Breast epithelium (tissue), 4 donors: ENCODE data around the gene SLC52A1. TPM values are rescaled to one million over a fixed set of nuclear protein-coding genes. Genes with fewer than 3 reads are reported as not detected.

Source experiments
- DNase-seq, 2 donors: peaks; one replicate each; pipeline ENCODE4 v3.0.0-alpha.2; 2019; ENCODE audit warnings: low spot score in 2 of 2
- H3K27ac ChIP-seq, 2 donors: fragments of 200-600 bp; sonication (generic) in 1 of 2; one replicate each; pipeline ENCODE4 v1.5.1; 2016 to 2019; ENCODE audit warnings: mild to moderate bottlenecking in 1 of 2
- H3K27me3 ChIP-seq, 2 donors: fragments of 200-600 bp; sonication (generic) in 1 of 2; one replicate each; pipeline versions ENCODE4 v1.5.1 to v1.6.0; 2017 to 2019; ENCODE audit warnings: control low read depth in 1 of 2, mild to moderate bottlenecking in 1 of 2
- H3K36me3 ChIP-seq: fragments of 200-600 bp; one replicate; pipeline ENCODE4 v1.5.1; 2019
- H3K4me1 ChIP-seq, 2 donors: fragments of 200-600 bp; sonication (generic); one replicate each; pipeline ENCODE4 v1.5.1; 2016 to 2019; ENCODE audit warnings: control low read depth in 1 of 2
- H3K4me3 ChIP-seq, 3 donors: fragments of 200-600 bp; sonication (generic); 1 replicate in 2 of 3; 2 replicates in 1 of 3; pipeline ENCODE4 v1.5.1; 2016 to 2019; ENCODE audit warnings: mild to moderate bottlenecking in 3 of 3, moderate library complexity in 2 of 3
- H3K9me3 ChIP-seq, 2 donors: fragments of 200-600 bp; sonication (generic) in 1 of 2; one replicate each; pipeline ENCODE4 v1.5.1; 2016 to 2019; ENCODE audit warnings: control low read depth in 1 of 2
- POLR2A ChIP-seq: fragments of 450-650 bp; IDR thresholded peaks from one replicate; pipeline ENCODE4 v1.6.1; 2016; ENCODE audit warnings: antibody characterized with exemption, mild to moderate bottlenecking, moderate library complexity
- POLR2AphosphoS5 ChIP-seq, 3 donors: sonication (generic); formaldehyde crosslinking; IDR thresholded peaks; one replicate each; pipeline ENCODE4 v1.6.1; 2017; ENCODE audit warnings: antibody characterized with exemption in 3 of 3
- intact Hi-C: fragments of 100-400 bp; cut with DNase I; formaldehyde crosslinking; loops from one replicate; pipeline ENCODE4 v1.15.1; 2023; ENCODE audit warnings: low total_unique reads
- total RNA-seq, 3 donors: library from RNA; depleted of rRNA; stranded (reverse); fragments of >200 nt; gene quantifications; one replicate each; pipeline ENCODE4 v1.1.0, GENCODE V29; 2016
- TF ChIP-seq, protein P1 (sequence below), 3 donors: fragments of 450-650 bp; IDR thresholded peaks; one replicate each; pipeline ENCODE4 v1.5.1; 2016 to 2017; ENCODE audit warnings: antibody characterized with exemption in 3 of 3, mild to moderate bottlenecking in 3 of 3, moderate library complexity in 3 of 3

Gene SLC52A1
- total RNA-seq, 3 donors from 2014 or later, result 0.29 to 0.98 (median 0.32) TPM

- DNase-seq, result no peak
- TF ChIP-seq, protein P1, sequence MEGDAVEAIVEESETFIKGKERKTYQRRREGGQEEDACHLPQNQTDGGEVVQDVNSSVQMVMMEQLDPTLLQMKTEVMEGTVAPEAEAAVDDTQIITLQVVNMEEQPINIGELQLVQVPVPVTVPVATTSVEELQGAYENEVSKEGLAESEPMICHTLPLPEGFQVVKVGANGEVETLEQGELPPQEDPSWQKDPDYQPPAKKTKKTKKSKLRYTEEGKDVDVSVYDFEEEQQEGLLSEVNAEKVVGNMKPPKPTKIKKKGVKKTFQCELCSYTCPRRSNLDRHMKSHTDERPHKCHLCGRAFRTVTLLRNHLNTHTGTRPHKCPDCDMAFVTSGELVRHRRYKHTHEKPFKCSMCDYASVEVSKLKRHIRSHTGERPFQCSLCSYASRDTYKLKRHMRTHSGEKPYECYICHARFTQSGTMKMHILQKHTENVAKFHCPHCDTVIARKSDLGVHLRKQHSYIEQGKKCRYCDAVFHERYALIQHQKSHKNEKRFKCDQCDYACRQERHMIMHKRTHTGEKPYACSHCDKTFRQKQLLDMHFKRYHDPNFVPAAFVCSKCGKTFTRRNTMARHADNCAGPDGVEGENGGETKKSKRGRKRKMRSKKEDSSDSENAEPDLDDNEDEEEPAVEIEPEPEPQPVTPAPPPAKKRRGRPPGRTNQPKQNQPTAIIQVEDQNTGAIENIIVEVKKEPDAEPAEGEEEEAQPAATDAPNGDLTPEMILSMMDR (IDR thresholded peaks at IDR 0.05), result no peak
- no peak for TF ChIP-seq POLR2A
- TF ChIP-seq POLR2AphosphoS5 (IDR thresholded peaks at IDR 0.05), result peak in 1 of 3 donors; percentile 2
- intact Hi-C loops, result loop anchor here (10.0 kb wide), 1 partner anchor 83 kb away; the partner anchor contains the start of gene CHRNE
- Histone ChIP-seq H3K9me3 (no peaks in the 10 kb centered on the region), H3K36me3 (no peaks in the 10 kb centered on the region), H3K27ac (peak overlapping the region; percentile 94 to 95), H3K4me1 (peaks cover 4% of the 10 kb centered on the region in 2 donors), H3K27me3 (no peaks in the 10 kb centered on the region), H3K4me3 (peak overlapping the region; percentile 73 to 99 (median 77))
These were observed 47.3 kb downstream of the SLC52A1 start for GRCh38 chr17:4987767-4988567.

GRCh38 chr17:4986951-4987766 lies 48.1 kb downstream of the SLC52A1 start, which contains the start of gene CAMTA2:
Gene CAMTA2 (minus strand): TSS chr17:4987675. CDS start chr17:4986222, 1,453 bp downstream.
- Histone ChIP-seq H3K4me3 (peak within 1 kb of the TSS; percentile 73 to 99 (median 77)), H3K36me3 (no peaks in the 10 kb centered on the region), H3K27me3 (no peaks in the 10 kb centered on the region), H3K4me1 (peaks cover 4% of the 10 kb centered on the region in 2 donors), H3K9me3 (no peaks in the 10 kb centered on the region), H3K27ac (peak within 1 kb of the TSS; percentile 94 to 95)
- TF ChIP-seq, protein P1 (IDR thresholded peaks at IDR 0.05), result peak in 2 of 3 donors; percentile 63 to 72
- TF ChIP-seq POLR2A (peak; percentile 73), POLR2AphosphoS5 (IDR thresholded peaks at IDR 0.05) (peak; percentile 70 to 81 (median 75))
- intact Hi-C loops, result loop anchor here (10.0 kb wide), 1 partner anchor 82 kb away; the partner anchor contains the start of gene CHRNE
- peak; percentile 80 to 85 for DNase-seq

DNA sequence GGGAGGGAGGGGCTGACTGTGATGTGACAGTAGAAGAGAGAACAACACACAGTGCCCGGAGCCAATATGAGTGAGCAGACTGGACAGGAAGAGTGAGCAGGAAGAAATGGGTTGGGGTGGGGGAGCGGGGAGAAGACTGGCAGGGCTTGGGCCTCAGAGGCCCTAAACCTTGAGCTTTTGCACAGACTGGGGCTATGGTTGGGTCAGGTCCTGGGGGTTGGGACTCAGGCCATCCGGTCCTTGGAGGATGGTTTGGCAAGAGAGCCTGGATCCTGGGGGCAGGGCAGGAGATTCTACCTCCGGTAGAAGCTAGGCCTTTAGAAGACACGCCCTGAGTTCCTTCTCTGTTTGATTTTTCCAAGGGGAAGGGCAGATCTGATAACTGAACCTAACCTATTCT lies 48.8 kb downstream of the SLC52A1 start:
- Histone ChIP-seq H3K4me1 (peaks cover 4% of the 10 kb centered on the region in 2 donors), H3K36me3 (no peaks in the 10 kb centered on the region), H3K4me3 (peak overlapping the region; percentile 73 to 99 (median 77)), H3K27ac (peak overlapping the region; percentile 94 to 95), H3K9me3 (no peaks in the 10 kb centered on the region), H3K27me3 (no peaks in the 10 kb centered on the region)
- TF ChIP-seq POLR2AphosphoS5 (IDR thresholded peaks at IDR 0.05), result no peak
- TF ChIP-seq, protein P1 (IDR thresholded peaks at IDR 0.05), result no peak
- no peak for TF ChIP-seq POLR2A
- no peak for DNase-seq
- intact Hi-C loops, result loop anchor here (10.0 kb wide), 1 partner anchor 82 kb away; the partner anchor contains the start of gene CHRNE

Other genes with a start within 250 kb of the SLC52A1 start
- gene VMO1, start 249.1 kb downstream of the SLC52A1 start, total RNA-seq, result 1 to 10 TPM in 2 of 3 donors, under 1 TPM in 1; 0.98 to 5.0 (median 2.6) TPM
- gene GLTPD2, start 246.5 kb downstream of the SLC52A1 start, total RNA-seq, result not detected
- 100 to 1,000 TPM; 133 to 183 (median 164) TPM for gene PSMB6, start 239.3 kb downstream of the SLC52A1 start, total RNA-seq
- 10 to 100 TPM; 17.1 to 40.6 (median 30.3) TPM for gene PLD2, start 228.3 kb downstream of the SLC52A1 start, total RNA-seq
- 10 to 100 TPM; 25.9 to 58.7 (median 42.0) TPM for gene MINK1, start 202.1 kb downstream of the SLC52A1 start, total RNA-seq
- gene C17orf107, start 135.9 kb downstream of the SLC52A1 start, total RNA-seq, result 10 to 100 TPM in 1 of 3 donors, 1 to 10 TPM in 1, not detected in 1; 3.9 to 10.5 TPM
- 1 to 10 TPM in 1 of 3 donors, under 1 TPM in 2; 0.16 to 2.0 (median 0.73) TPM for gene CHRNE, start 132.3 kb downstream of the SLC52A1 start, total RNA-seq
- not detected for gene GP1BA, start 103.1 kb downstream of the SLC52A1 start, total RNA-seq
- gene SLC25A11, start 95.4 kb downstream of the SLC52A1 start, total RNA-seq, result 10 to 100 TPM; 38.8 to 48.5 (median 42.6) TPM
- 10 to 100 TPM; 38.3 to 49.0 (median 38.7) TPM for gene RNF167, start 95.2 kb downstream of the SLC52A1 start, total RNA-seq
- gene PFN1, start 86.9 kb downstream of the SLC52A1 start, total RNA-seq, result 100 to 1,000 TPM; 290 to 487 (median 379) TPM
- gene ENO3, start 84.3 kb downstream of the SLC52A1 start, total RNA-seq, result 1 to 10 TPM; 1.6 to 4.6 (median 3.1) TPM
- gene SPAG7, start 67.6 kb downstream of the SLC52A1 start, total RNA-seq, result 10 to 100 TPM; 42.6 to 57.8 (median 55.2) TPM
- gene CAMTA2, start 47.8 kb downstream of the SLC52A1 start, total RNA-seq, result 10 to 100 TPM; 11.0 to 17.7 (median 13.5) TPM
- 1 to 10 TPM in 2 of 3 donors, under 1 TPM in 1; 0.66 to 2.9 (median 1.9) TPM for gene INCA1, start 37.9 kb downstream of the SLC52A1 start, total RNA-seq
- 10 to 100 TPM; 37.5 to 88.5 (median 50.5) TPM for gene KIF1C, start 37.5 kb downstream of the SLC52A1 start, total RNA-seq
- 1 to 10 TPM; 3.7 to 8.8 (median 4.9) TPM for gene ZFP3, start 43.0 kb upstream of the SLC52A1 start, total RNA-seq
- gene ZNF232, start 76.5 kb upstream of the SLC52A1 start, total RNA-seq, result 10 to 100 TPM in 1 of 3 donors, 1 to 10 TPM in 2; 5.1 to 13.8 (median 9.2) TPM
- under 1 TPM; 0.16 to 0.44 (median 0.33) TPM for gene USP6, start 80.6 kb upstream of the SLC52A1 start, total RNA-seq
- gene ZNF594, start 156.4 kb upstream of the SLC52A1 start, total RNA-seq, result 10 to 100 TPM in 2 of 3 donors, 1 to 10 TPM in 1; 9.4 to 27.7 (median 22.6) TPM
- gene SCIMP, start 199.4 kb upstream of the SLC52A1 start, total RNA-seq, result 1 to 10 TPM; 1.3 to 5.6 (median 4.7) TPM
- 10 to 100 TPM; 50.4 to 88.7 (median 73.7) TPM for gene RABEP1, start 246.9 kb upstream of the SLC52A1 start, total RNA-seq